Measurements from ENCODE around the gene CACNA1G.

CACNA1G gene

GRCh38 chr17:50560185-50560824 is at the start of gene CACNA1G:
Gene CACNA1G, plus strand, starts transcription at chr17:50560715. Its CDS starts 745 bp downstream, at chr17:50561460.
- peak; percentile 92 for DNase-seq

- DNase-seq, result peak; percentile 66
These were observed 49.5 kb upstream of the CACNA1G start for GRCh38 chr17:50511058-50511457.

- no peak for DNase-seq
These were observed 47.0 kb upstream of the CACNA1G start for GRCh38 chr17:50513495-50513894.

GRCh38 chr17:50514388-50514787 is 46.1 kb upstream of the CACNA1G start:
- no peak for DNase-seq

- DNase-seq, result no peak
These were observed 45.4 kb upstream of the CACNA1G start for GRCh38 chr17:50514936-50515702.

- no peak for DNase-seq
These were observed 43.5 kb upstream of the CACNA1G start for GRCh38 chr17:50517011-50517410.

- no peak for DNase-seq
These were observed 42.8 kb upstream of the CACNA1G start for GRCh38 chr17:50517504-50518383.

- DNase-seq, result no peak
These were observed 42.0 kb upstream of the CACNA1G start for GRCh38 chr17:50518384-50519023.

GRCh38 chr17:50519141-50519834 is 41.2 kb upstream of the CACNA1G start:
- DNase-seq, result no peak

GRCh38 chr17:50520483-50520882 is 40.0 kb upstream of the CACNA1G start:
- DNase-seq, result no peak

- no peak for DNase-seq
These were observed 39.0 kb upstream of the CACNA1G start for GRCh38 chr17:50521514-50521913.

GRCh38 chr17:50522766-50523165 is 37.7 kb upstream of the CACNA1G start:
- no peak for DNase-seq

GRCh38 chr17:50523208-50523607 is 37.3 kb upstream of the CACNA1G start:
- no peak for DNase-seq

GRCh38 chr17:50524838-50525237 is 35.7 kb upstream of the CACNA1G start:
- DNase-seq, result no peak

- no peak for DNase-seq
These were observed 33.3 kb upstream of the CACNA1G start for GRCh38 chr17:50527155-50527762.

- no peak for DNase-seq
These were observed 32.5 kb upstream of the CACNA1G start for GRCh38 chr17:50527949-50528474.

- DNase-seq, result no peak
These were observed 30.7 kb upstream of the CACNA1G start for GRCh38 chr17:50529849-50530248.

- DNase-seq, result no peak
These were observed 29.0 kb upstream of the CACNA1G start for GRCh38 chr17:50531428-50532025.

- no peak for DNase-seq
These were observed 28.0 kb upstream of the CACNA1G start, which contains the start of gene EPN3 for GRCh38 chr17:50532452-50533024. Gene EPN3, plus strand, starts transcription at chr17:50532735. Its CDS starts 3,822 bp downstream, at chr17:50536557.

- DNase-seq, result no peak
These were observed 27.3 kb upstream of the CACNA1G start for GRCh38 chr17:50533185-50533584.

- DNase-seq, result no peak
These were observed 26.8 kb upstream of the CACNA1G start for GRCh38 chr17:50533720-50534148.

Measured in activated CD8-positive, alpha-beta memory T cell treated with anti-CD3 and anti-CD28 coated beads, Interleukin-2, amount 50 U/mL, for 48 hours (primary cell).